ENCODE results near the gene CKS1B. TPM values are rescaled to one million over a fixed set of nuclear protein-coding genes. Genes with fewer than 3 reads are reported as not detected.
A peak's percentile ranks its signal among the peaks of the same experiment; 100 is the strongest.
"Not testable (repeated sequence)": the region's sequence is repeated elsewhere in the genome, so short reads cannot be mapped to it uniquely, and the experiment has no call there.

Gene CKS1B
- total RNA-seq, 2 donors from 2014 or later: 145 to 229 TPM

DNA sequence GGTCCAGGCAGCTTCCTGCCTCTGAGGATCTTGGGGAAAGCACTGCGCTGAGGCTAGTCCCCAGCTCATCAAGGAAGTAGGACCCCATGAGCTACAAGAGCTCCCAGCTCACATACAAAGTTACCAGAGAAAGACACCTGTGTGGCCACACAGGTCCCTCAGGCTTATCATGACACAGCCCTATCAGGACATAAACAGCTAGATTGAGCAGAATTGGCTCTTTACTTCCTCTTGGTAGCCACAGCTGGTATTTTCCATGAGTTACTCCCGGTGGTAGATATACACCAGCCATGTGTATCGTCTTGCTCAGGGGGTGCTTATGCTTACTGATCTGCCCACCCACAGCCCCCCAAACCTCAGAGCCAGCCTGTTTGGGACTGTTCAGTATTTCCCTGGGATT lies 20.1 kb downstream of the CKS1B start:
- H3K4me3 ChIP-seq (ENCODE audit: low read length): no peak overlapping the region
- DNase-seq: no peak
- Mint-ChIP-seq H3K9me3 (no peaks in the 10 kb centered on the region), H3K27ac (peak overlapping the region; percentile 33), H3K27me3 (ENCODE audit: insufficient read depth) (peaks cover 6% of the 10 kb centered on the region), H3K4me1 (peaks cover 7% of the 10 kb centered on the region), H3K4me3 (no peak overlapping the region), H3K36me3 (ENCODE audit: low read depth) (peaks cover 10% of the 10 kb centered on the region)
- no peak overlapping the region for H3K27ac ChIP-seq (ENCODE audit: low read depth, low read length)
- H3K4me1 ChIP-seq (ENCODE audit: control insufficient read depth, insufficient read depth, low read length): no peaks in the 10 kb centered on the region
- H3K36me3 ChIP-seq (ENCODE audit: control insufficient read depth, insufficient read depth, low read length): peaks cover 10% of the 10 kb centered on the region
- TF ChIP-seq, protein P1, sequence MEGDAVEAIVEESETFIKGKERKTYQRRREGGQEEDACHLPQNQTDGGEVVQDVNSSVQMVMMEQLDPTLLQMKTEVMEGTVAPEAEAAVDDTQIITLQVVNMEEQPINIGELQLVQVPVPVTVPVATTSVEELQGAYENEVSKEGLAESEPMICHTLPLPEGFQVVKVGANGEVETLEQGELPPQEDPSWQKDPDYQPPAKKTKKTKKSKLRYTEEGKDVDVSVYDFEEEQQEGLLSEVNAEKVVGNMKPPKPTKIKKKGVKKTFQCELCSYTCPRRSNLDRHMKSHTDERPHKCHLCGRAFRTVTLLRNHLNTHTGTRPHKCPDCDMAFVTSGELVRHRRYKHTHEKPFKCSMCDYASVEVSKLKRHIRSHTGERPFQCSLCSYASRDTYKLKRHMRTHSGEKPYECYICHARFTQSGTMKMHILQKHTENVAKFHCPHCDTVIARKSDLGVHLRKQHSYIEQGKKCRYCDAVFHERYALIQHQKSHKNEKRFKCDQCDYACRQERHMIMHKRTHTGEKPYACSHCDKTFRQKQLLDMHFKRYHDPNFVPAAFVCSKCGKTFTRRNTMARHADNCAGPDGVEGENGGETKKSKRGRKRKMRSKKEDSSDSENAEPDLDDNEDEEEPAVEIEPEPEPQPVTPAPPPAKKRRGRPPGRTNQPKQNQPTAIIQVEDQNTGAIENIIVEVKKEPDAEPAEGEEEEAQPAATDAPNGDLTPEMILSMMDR (conservative IDR thresholded peaks at IDR 0.05): no peak
- 91 to 97% methylated on average over 1 to 3 of the region's 3 CpGs for WGBS, 2 experiments (ENCODE audit: insufficient coverage in 1 of 2, insufficient read length in 1 of 2)
- H3K9me3 ChIP-seq (ENCODE audit: control insufficient read depth, low read length): no peaks in the 10 kb centered on the region
- no peaks in the 10 kb centered on the region for H3K27me3 ChIP-seq (ENCODE audit: control insufficient read depth, insufficient read depth, low read length, poor library complexity, severe bottlenecking)
- H3K9ac ChIP-seq (ENCODE audit: extremely low read depth, low read length, poor library complexity, severe bottlenecking): no peak overlapping the region

DNA sequence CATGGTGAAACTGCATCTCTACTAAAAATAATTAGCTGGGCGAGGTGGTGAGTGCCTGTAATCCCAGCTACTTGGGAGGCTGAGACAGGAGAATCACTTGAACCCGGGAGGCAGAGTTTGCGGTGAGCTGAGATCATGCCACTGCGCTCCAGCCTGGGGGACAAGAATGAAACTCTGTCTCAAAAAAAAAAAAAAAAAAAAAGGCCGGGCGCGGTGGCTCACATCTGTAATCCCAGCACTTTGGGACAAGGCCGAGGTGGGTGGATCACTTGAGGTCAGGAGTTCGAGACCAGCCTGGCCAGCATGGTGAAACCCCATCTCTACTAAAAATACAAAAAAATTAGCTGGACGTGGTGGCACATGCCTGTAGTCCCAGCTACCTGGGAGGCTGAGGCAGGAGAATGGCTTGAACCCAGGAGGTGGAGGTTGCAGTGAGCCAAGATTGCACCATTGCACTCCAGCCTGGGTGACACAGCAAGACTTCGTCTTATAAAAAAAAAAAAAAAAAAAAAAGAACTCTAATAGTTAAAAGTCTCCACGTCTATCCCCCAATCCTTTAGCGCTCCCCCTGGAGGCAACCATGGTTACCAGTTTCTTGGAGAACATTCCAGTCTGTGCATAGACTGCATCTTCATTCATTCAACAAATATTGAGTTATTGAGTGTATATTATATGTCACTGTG lies 21.0 kb downstream of the CKS1B start:
- TF ChIP-seq, protein P1 (conservative IDR thresholded peaks at IDR 0.05): peak; percentile 68
- not testable (repeated sequence) for H3K36me3 Mint-ChIP-seq (ENCODE audit: low read depth); H3K4me3 Mint-ChIP-seq; H3K27ac ChIP-seq (ENCODE audit: low read depth, low read length); H3K9ac ChIP-seq (ENCODE audit: extremely low read depth, low read length, poor library complexity, severe bottlenecking); H3K36me3 ChIP-seq (ENCODE audit: control insufficient read depth, insufficient read depth, low read length); H3K4me1 Mint-ChIP-seq; H3K27ac Mint-ChIP-seq; H3K9me3 ChIP-seq (ENCODE audit: control insufficient read depth, low read length); H3K4me3 ChIP-seq (ENCODE audit: low read length); H3K27me3 Mint-ChIP-seq (ENCODE audit: insufficient read depth); H3K4me1 ChIP-seq (ENCODE audit: control insufficient read depth, insufficient read depth, low read length); H3K27me3 ChIP-seq (ENCODE audit: control insufficient read depth, insufficient read depth, low read length, poor library complexity, severe bottlenecking); H3K9me3 Mint-ChIP-seq
- WGBS, 2 experiments (ENCODE audit: insufficient coverage in 1 of 2, insufficient read length in 1 of 2): 74 to 93% methylated on average over 3 to 10 of the region's 13 CpGs
- DNase-seq: peak; percentile 83

DNA sequence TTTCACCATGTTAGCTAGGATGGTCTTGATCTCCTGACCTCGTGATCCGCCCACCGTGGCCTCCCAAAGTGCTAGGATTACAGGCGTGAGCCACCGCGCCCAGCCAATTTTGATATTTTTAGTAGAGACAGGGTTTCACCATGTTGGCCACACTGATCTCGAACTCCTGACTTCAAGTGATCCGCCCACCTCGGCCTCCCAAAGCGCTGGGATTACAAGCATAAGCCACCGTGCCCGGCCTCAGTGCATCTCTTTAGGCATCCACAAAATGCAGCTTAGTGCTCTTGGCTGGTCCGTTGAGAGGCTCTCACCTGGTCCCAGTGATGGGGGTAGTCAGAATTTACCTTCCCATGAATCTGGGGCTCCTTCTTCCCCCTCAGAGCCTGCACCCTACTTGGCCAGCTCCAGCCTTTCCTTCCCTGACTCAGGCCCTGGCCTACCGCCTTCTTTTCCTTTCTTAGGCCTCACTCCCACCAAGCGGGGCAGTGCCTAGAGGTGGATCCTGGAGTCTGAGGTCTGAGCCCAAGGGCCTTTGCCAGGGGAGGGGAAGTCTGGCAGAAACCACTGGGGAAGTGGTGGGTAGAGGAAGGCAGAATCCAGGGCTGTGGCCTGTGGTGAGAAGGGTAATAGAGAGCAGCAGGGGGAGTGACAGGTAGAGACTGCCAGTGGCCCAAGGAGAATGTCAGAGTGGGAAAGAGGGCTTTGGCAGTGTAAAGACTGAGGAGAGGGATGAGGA lies 22.7 kb downstream of the CKS1B start:
- H3K27ac Mint-ChIP-seq: no peak overlapping the region
- H3K9ac ChIP-seq (ENCODE audit: extremely low read depth, low read length, poor library complexity, severe bottlenecking): no peak overlapping the region
- TF ChIP-seq, protein P1 (conservative IDR thresholded peaks at IDR 0.05): no peak
- no peaks in the 10 kb centered on the region for H3K9me3 Mint-ChIP-seq
- H3K36me3 Mint-ChIP-seq (ENCODE audit: low read depth): no peaks in the 10 kb centered on the region
- DNase-seq: no peak
- no peaks in the 10 kb centered on the region for H3K9me3 ChIP-seq (ENCODE audit: control insufficient read depth, low read length)
- H3K4me1 Mint-ChIP-seq: peaks cover 10% of the 10 kb centered on the region
- H3K4me3 ChIP-seq (ENCODE audit: low read length): no peak overlapping the region
- H3K36me3 ChIP-seq (ENCODE audit: control insufficient read depth, insufficient read depth, low read length): no peaks in the 10 kb centered on the region
- H3K4me1 ChIP-seq (ENCODE audit: control insufficient read depth, insufficient read depth, low read length): no peaks in the 10 kb centered on the region
- WGBS, 2 experiments (ENCODE audit: insufficient coverage in 1 of 2, insufficient read length in 1 of 2): 87 to 94% methylated on average over 13 to 15 of the region's 15 CpGs
- H3K4me3 Mint-ChIP-seq: no peak overlapping the region
- H3K27ac ChIP-seq (ENCODE audit: low read depth, low read length): no peak overlapping the region
- H3K27me3 Mint-ChIP-seq (ENCODE audit: insufficient read depth): peaks cover 6% of the 10 kb centered on the region
- no peaks in the 10 kb centered on the region for H3K27me3 ChIP-seq (ENCODE audit: control insufficient read depth, insufficient read depth, low read length, poor library complexity, severe bottlenecking)

Data from endodermal cell (in vitro differentiated cells).